ENCODE results near the gene FRYL.

FRYL gene

GRCh38 chr4:48542888-48543287 lies 237.2 kb downstream of the FRYL start:
- FAIRE-seq: no peak

GRCh38 chr4:48539597-48539996 lies 240.5 kb downstream of the FRYL start:
- FAIRE-seq: no peak

GRCh38 chr4:48538358-48538757 lies 241.7 kb downstream of the FRYL start:
- FAIRE-seq: no peak

- no peak for FAIRE-seq
Measured at GRCh38 chr4:48526406-48526805, 253.7 kb downstream of the FRYL start.

GRCh38 chr4:48518143-48518542 lies 261.9 kb downstream of the FRYL start:
- no peak for FAIRE-seq

GRCh38 chr4:48509543-48509942 lies 270.5 kb downstream of the FRYL start:
- FAIRE-seq: no peak

- FAIRE-seq: no peak
Measured at GRCh38 chr4:48506716-48507115, 273.4 kb downstream of the FRYL start.

- no peak for FAIRE-seq
Measured at GRCh38 chr4:48504352-48504751, 275.7 kb downstream of the FRYL start.

GRCh38 chr4:48504026-48504330 lies 276.1 kb downstream of the FRYL start:
- no peak for FAIRE-seq

- no peak for FAIRE-seq
Measured at GRCh38 chr4:48503233-48504025, 276.6 kb downstream of the FRYL start.

GRCh38 chr4:48499551-48500066 lies 280.5 kb downstream of the FRYL start:
- FAIRE-seq: no peak

GRCh38 chr4:48498895-48499294 lies 281.2 kb downstream of the FRYL start:
- FAIRE-seq: no peak

- no peak for FAIRE-seq
Measured at GRCh38 chr4:48495941-48496340, 284.1 kb downstream of the FRYL start.

- FAIRE-seq: no peak
Measured at GRCh38 chr4:48493452-48494100, 286.5 kb downstream of the FRYL start.

GRCh38 chr4:48491514-48492176 lies 288.4 kb downstream of the FRYL start:
- FAIRE-seq: no peak

GRCh38 chr4:48490680-48491513 lies 289.2 kb downstream of the FRYL start:
- FAIRE-seq: no peak

- no peak for FAIRE-seq
Measured at GRCh38 chr4:48490012-48490679, 289.9 kb downstream of the FRYL start, which contains the start of gene ZAR1. Gene ZAR1 (plus strand): TSS chr4:48490252. CDS start chr4:48490292, 40 bp downstream.

GRCh38 chr4:48489683-48490011 lies 290.4 kb downstream of the FRYL start:
- FAIRE-seq: no peak

- no peak for FAIRE-seq
Measured at GRCh38 chr4:48484494-48485168, 295.4 kb downstream of the FRYL start.

GRCh38 chr4:48483777-48484493 lies 296.1 kb downstream of the FRYL start:
- FAIRE-seq: no peak
